Measurements from ENCODE around the gene CFL2.

DNA sequence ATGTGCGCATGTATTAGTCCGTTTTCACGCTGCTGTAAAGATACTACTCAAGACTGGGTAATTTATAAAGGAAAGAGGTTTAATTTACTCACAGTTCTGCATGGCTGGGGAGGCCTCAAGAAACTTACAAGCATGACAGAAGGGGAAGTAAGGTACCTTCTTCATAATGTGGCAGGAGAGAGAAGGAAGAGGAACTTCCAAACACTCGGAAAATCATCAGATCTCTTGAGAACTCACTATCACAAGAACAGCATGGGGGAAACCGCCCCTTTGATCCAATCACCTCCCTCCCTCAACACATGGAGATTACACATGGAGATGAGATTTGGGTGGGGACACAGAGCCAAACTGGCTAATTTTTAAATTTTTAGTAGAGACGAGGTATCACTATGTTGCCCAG, 42.7 kb downstream of the CFL2 start:
- no peak for TF ChIP-seq POLR2AphosphoS5 (IDR thresholded peaks at IDR 0.05; ENCODE audit: low read depth, low read length)
- no peak for TF ChIP-seq POLR2A (IDR thresholded peaks at IDR 0.05; ENCODE audit: low read depth, low read length)

All from GM12892 (cell line).